ENCODE measurements around the gene LRRC66. TPM values are rescaled to one million over a fixed set of nuclear protein-coding genes. Genes with fewer than 3 reads are reported as not detected.

The LRRC66 gene
- total RNA-seq, 2 donors from 2014 or later, result 0.72 to 0.77 TPM

Other genes with a start within 250 kb of the LRRC66 start
- gene DCUN1D4, start 177.2 kb downstream of the LRRC66 start, total RNA-seq, result 10 to 100 TPM; 45.6 to 46.7 TPM
- 10 to 100 TPM; 18.2 to 18.8 TPM for gene SGCB, start 17.9 kb upstream of the LRRC66 start, total RNA-seq
- under 1 TPM in 1 of 2 donors, not detected in 1; 0.24 TPM for gene SPATA18, start 30.9 kb upstream of the LRRC66 start, total RNA-seq

All from activated T-cell treated with anti-CD3 and anti-CD28 coated beads, Interleukin-2, amount 50 U/mL, for 72 hours (primary cell).